GM18870 (cell line): ENCODE data around the gene CLDN20.

Source experiments
- ATAC-seq: cut with Tn5 transposase; IDR thresholded peaks from one replicate; pipeline ENCODE4 v1.9.1; 2021; ENCODE audit warnings: moderate library complexity; ENCODE audit not compliant: unreplicated experiment

The CLDN20 gene

DNA sequence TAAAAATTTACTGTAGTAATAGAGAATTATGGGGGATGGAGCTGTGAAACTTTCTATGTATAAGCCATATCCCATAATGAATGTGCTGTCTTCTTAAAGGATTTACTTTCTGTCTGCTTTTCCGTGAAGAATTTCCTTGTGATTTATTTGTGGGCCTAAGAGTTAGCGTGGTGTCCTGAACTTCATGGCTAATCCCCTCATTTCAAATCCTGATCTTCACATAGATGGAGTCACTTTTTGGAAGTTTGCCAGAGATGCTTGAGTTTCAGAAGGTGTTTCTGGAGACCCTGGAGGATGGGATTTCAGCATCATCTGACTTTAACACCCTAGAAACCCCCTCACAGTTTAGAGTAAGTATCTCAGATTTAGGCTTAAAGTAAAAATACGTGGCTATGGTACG, 19.4 kb upstream of the CLDN20 start:
- no peak for ATAC-seq

DNA sequence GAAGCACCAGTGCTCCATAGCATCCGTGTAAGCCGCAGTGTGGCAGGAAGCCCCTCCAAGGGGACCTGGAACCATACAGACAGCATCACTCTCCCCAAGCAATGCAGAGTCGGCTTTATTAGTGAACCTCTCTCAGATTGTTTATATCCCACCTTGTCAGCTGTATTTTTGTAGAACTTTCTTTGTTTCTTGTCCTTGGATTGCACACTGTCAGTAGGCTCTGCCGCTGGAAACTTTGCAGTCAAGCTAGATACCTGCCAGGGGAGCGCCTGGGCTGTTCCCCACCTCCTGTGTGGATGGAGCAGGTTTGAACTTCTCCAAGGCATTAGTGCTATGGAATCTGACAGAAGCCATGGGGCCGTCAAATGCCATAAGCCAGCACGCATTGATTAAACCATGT, 18.6 kb upstream of the CLDN20 start:
- no peak for ATAC-seq

DNA sequence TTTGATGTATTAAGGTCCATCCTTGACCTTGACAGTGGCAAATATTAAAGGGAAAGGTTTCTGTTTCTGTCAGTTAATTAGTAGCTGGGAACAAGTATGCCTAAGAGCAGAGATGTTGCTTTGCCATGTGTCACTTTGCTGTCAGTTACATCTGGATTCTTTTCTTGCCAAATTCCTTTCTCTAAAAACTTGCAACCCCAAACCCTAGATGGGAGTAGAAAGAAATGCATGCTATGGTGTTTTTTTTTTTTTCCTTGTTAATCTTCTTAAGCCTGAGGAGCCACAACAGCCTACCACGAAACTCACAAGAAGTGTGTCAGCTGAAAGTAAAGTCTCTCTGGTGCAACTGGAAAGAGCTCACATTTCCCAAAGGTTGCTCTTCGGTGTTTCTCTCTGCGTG, 18.0 kb upstream of the CLDN20 start:
- no peak for ATAC-seq

DNA sequence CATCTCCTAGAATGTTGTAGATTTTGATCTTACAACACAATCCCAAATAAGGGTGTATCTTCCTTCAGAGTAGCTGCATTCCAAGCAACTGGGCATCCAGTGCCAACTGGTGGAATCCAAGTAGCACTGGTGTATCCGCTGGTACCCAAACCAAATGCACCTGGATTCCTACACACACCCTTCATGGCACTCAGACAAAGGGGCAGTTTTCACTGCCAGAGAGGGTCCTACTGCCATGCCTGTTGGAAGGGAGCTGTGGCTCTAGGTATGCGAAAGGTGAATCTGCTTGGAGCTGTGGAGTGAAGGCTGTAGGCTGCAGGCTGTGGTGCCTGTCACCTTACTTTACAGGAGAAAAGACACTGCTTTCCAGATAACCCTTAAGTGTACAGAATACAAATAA, 17.0 kb upstream of the CLDN20 start:
- ATAC-seq, result no peak

DNA sequence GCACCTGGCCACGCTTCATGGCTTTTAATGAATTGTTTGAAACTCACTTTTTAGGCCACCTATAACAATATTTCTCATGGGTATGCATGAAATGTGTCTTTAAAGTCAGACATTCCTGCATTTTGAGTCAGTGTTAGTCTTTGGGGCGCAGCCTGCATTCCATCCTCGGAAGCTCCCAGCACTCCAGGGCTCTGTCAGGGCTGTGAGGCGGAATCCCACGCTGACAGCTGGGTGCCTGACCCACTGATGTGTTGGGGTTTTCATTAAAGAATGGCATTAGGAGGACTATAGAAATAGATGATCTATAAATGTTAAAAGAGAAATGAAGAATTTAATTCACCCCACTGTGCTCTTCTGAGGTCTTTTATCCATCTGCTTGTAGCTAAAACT, 16.2 kb upstream of the CLDN20 start:
- ATAC-seq, result no peak

DNA sequence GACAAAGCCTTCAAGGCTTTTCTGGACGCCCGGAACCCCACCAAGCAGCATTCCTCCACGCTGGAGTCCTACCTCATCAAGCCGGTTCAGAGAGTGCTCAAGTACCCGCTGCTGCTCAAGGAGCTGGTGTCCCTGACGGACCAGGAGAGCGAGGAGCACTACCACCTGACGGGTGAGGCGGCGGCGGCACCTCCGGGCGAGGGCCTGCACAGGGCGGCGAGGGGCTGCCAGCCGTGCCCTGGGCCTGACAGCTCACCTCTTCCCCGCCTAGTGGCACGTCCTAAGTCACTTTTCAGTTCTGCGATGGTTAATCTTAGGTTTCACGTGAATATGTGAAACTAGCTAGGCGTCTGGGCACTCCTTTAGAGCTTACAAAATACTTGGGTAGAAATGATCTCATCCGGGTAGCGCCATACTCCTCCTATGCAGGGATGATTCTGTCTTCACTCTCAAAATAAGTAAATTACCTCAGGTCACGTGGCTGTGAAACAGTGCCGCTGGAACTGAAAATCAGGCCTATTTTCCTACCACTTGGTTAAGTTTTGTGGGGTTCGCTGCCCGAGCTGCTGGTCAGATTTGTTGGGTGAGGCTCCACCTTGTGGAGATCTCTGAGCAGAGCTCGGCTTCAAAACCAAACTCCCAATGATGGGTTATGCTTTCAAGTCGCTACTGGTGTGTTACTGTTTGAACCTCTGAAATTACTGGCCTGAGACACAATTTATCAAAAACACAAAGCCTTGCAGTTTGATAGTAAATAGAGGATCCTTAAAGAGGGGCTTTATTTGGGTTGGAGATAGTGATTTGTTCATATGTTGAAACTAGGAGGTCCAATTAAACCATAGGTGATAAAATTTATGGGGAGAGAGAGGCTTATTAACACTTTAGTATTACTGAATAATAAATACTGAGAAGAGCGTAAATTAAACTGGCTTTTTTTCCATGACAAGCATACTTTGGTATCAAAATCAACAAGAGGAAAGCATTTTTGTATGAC, 15.5 kb upstream of the CLDN20 start:
- ATAC-seq, result no peak

DNA sequence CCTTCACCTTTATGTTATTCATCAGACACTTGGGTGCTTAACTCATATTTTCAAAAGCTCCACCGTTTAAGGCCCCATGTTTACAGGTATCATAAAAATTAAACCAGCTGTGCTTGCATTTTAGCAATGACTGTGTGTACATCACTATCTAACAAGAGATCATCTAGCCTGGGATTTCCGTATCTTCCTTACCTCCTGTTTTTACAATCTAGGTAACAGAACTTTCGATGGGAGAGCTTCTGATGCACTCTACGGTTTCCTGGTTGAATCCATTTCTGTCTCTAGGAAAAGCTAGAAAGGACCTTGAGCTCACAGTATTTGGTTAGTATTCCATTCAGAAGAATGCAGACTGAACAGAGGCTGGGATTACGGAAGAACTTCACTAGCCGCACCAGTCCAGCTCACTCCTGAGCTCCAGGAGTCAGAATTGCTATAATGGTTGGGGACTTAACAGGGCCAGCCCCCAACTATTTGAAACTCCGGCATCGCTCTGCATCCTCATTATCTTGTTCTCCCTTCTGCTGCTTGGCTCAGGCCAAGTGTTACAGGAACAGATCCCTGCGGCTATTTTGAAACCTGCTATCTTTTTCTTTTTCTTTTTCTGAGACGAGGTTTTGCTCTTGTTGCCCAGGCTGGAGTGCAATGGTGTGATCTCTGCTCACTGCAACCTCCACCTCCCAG, 13.0 kb upstream of the CLDN20 start:
- no peak for ATAC-seq

DNA sequence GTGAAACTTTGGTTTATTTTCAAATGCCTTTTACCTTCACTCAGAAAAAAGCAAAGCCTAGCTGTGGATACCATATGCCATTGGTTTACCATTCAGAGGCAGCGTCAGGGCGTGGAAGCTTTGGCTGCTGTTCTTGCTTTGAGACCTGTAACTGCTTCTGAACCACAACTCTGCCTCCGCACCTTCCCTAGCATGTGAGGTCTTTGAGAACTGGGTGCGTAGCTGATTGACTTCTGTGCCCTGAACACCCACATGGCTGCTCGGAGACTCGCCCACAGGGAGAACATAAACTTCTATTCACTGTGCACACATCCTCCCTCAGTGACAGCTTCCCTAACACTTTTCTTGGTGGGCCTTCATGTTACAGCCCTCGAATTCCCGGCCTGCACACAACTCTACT, 11.2 kb upstream of the CLDN20 start:
- ATAC-seq, result no peak

DNA sequence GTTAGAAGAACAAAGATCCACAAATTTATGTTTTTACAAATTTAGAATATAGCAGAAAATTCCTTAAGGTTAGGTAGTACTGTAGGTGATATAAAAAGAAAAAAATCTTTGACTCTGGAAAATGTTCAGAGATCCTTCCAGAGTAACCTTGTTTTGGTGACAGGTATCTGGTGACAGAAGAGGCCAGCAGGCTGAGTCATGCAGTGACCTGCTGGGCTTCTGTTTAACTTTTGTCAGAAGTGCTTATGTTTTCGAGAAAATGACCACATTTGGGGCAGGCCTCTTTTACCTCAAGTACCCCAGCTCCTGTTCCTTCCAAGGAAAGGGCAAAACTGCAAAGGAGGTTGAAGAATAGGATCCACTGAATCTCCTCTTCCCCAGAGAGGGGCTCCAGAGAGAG, 10.5 kb upstream of the CLDN20 start:
- ATAC-seq, result no peak

DNA sequence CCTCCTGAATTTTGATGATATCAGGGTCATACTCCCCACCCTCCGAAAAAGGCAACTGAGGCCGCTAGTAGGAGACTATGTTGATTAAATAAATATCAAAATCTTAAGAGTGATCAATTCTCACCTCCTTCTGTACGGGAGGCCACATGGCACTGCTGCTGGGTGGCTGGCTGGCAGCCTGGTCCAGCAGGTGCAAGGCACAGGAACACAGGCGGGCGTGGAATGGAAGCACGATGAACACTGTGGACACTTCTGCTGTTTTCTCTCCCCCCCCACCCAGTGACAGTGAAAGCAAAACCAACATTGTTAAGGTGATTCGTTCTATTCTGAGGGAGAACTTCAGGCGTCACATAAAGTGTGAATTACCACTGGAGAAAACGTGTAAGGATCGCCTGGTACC, 9.7 kb upstream of the CLDN20 start:
- no peak for ATAC-seq

DNA sequence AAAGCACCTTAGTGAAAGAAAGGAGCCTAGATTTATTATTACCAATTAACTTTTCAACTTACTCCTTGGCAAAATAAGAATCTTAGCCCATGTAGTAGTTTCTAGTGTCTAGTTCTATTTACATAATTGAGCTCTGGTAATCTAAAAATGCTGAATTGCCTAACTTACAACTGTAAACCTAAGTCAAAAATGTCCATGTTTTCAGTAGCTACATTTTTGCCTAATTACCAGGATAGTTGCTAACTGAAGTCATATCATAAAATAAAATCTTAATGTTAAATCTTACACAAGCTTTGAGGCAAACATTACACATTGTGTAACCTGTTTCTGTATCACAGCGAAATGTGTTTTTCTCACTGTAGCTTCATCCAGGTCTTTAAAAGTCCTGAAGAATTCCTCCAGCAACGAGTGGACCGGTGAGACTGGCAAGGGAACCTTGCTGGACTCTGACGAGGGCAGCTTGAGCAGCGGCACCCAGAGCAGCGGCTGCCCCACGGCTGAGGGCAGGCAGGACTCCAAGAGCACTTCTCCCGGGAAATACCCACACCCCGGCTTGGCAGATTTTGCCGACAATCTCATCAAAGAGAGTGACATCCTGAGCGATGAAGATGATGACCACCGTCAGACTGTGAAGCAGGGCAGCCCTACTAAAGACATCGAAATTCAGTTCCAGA, 7.6 kb upstream of the CLDN20 start:
- no peak for ATAC-seq

DNA sequence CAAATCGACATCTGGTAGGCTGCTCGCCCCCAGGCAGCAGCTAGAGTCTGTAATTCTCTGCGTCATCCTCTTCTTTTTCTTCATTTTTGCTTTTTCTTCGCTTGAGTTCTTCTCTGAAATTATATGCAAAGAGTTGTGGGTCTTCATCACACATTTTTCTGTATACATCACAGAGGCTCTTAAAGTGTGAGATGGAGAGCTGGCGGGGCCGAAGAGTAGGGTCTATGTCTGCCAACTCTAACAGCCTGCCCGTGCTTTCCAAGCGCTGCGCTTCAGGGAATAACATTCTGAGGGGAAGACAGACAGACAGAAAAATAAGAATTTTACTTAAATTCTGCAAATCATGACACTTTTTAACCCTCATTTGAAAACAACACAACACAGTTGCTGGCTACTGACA, 6.0 kb upstream of the CLDN20 start:
- ATAC-seq, result no peak

DNA sequence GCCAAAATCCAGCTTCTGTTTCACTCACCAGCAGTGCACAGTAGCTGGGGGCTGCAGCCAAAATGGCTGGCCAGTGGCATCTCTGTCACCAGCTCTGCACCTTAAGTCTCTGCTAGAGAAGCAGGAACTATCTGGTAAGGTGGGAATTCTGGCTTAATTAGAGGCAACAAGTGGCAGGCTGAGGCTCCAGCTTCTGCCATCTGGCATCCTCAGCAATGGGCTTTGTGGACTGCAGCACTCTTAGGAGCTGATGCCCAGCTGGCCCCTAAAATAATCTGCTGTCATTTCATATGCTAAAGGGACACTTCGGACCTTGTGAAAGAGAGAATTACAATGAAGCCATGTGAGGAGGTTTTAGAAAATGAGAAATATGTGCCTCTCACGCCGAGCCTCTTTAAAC, 4.6 kb upstream of the CLDN20 start:
- no peak for ATAC-seq

DNA sequence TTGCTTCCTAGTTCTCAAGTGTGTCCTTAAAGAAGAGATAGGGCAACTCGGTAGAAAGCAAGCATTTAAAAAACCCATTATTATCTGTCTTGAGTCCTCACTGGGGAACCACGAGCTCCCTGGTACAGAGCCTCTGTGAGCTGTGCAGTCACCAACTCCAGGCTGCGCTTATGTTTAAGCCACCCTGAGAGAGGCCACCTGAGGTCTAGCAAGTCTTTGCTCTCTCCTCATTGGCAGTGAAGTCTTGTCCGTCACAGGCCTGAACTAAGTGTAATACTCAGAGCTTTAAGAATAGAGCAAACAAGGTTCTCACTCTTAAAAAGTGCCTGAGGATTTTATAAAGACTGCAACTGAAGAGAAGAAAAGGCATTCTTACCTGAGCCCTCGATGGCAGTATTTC, 3.9 kb upstream of the CLDN20 start:
- ATAC-seq, result no peak

DNA sequence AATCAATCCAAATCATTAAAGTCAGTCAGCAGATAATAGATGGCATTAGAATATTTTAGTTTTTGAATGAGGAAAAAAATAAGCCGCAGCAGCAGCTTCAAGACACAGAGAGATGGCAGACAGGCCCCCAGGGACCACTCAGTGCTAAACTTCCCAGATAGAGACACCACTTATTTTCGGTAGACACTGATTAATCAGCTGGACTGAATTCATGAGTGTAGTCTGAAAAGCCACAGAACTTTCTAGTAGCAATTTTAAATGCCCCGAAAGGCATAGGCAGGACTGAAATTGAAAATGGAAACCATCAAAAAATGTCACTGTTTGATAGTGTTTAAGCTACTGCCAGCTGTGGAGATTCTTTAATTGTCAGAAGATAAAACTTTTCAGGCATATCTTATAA, 3.1 kb upstream of the CLDN20 start:
- peak; percentile 42 for ATAC-seq

DNA sequence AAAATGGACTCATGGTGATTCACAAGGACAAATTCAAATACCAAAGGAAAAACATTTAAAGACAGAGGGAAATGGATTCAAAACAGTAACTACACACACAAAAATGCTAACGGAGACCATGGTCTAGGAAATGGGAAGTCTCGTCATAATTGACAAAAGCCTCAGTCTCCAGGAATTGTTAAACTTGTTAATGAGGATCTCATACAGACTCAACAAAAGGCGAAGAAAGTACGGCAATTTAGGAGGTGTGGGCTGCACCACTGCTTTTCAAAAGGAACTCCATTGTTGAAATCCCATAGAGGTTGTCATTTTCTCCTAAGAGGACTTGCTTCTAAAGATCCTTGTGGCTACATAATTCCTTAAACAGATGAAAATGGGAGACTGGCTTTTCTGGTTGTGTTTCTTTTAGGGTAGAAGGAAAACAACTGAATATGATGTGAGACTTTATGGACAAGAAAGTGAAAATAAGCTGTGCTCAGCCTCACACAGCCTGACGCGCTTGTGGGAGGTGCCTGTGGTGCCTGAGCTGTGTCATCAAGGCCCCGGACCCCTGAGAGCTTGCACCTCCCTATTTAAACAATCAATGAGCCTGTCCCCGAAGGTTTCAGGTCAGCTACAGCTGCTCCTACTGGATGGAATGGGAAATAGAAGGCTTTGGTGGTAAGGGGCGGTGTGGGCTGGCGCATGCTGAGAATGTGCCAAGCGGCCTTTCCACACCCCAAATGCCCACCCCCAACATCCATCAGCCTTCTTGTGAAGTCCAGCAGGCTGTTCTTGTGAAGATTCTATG, 2.5 kb upstream of the CLDN20 start:
- ATAC-seq, result no peak

DNA sequence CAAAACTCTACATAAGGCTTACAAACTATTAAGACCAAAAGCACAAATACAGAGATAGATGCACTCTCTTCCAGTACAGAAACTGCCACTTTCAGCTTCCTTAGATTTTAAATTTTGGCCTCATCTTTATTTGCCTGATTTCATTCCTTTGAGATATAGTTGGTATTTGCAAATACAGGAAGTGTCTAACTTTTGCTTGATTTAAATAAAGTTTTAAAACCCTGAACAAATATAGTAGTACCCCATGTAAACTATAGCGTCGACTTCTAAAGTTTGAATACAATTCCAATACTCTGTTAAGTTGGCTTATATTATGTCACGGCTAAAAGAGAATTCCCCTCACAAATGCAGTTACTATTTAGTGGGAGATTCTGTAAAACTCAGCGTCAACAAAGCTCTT, 1.2 kb upstream of the CLDN20 start:
- ATAC-seq, result no peak

DNA sequence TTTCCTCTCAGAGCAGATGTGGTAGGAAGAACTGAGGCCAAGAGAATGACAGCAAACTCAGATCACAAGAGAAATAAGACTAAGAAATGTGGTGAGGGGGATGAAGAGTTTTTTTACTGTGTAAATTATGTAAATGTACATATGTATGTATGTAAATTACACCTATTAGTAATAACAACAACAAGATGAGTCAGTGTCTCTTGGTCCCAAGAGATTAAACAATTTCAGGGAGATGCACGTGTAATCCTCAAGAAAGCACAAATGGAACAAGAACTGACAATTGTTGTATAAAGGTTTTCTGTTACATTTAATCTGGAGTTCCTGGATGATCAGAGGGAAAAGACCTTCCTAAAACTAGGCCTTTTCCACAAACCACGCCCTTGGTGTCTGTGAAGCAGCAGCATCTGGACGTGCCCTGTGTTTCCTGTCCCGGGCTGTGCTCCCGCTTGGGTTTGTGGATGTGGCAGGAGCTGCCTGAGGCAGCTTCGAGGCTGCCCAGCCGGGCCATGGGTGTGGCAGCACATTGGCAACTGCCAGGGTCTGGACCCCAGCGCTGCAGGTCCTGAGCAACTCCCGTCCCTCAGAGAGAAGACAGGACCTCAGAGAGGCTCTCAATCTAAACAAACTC, 994 bp downstream of the CLDN20 start:
- ATAC-seq, result no peak

DNA sequence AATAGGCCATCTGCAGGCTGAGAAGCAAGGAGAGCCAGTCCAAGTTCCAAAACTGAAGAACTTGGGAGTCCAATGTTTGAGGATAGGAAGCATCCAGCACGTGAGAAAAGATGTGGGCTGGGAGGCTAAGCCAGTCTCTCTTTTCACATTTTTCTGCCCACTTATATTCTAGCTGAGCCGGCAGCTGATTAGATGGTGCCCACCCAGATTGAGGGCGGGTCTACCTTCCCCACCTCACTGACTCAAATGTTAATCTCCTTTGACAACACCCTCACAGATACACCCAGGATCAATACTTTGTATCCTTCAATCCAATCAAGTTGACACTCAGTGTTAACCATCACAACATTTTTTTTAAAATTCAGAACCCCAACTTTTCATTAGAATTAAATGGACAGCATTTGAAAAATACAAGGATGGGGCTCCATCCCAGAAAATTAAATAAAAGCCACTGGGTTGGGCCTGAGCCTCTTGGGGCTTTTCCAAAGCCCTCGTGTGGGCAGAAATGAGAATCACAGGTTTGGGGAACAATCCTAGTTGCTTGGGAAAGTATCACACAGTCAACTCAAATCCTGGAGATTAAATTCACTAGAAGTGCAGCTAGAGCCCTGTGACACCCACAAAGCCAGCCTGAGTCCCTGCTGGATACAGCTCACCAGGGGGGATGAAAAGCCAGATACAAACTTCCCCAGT, 2.2 kb downstream of the CLDN20 start:
- ATAC-seq, result no peak

DNA sequence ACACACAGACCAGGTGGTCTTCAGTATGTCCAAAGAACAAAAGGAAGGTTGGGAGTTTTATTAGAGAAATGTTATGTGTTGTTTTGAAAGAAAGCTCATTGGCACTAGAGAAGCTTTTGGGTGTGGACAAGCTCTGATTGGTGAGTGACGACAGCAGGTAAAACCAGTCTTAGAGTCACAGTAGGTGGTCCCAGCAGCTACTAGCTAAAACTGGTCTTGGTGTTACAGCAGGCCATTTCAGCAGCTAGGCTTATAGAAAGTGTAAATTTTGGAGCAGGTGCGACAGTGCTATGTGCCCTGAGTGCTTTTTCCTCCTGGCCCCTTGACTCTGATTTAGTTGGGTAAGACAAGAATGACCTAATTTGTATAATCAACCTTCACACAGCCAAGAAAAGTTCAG, 3.6 kb downstream of the CLDN20 start:
- no peak for ATAC-seq
